H9 (cell line): ENCODE measurements around the gene ARPC1A. TPM values are rescaled to one million over a fixed set of nuclear protein-coding genes. Genes with fewer than 3 reads are reported as not detected.
A peak's percentile ranks its signal among the peaks of the same experiment; 100 is the strongest.
"Not testable (repeated sequence)": the region's sequence is repeated elsewhere in the genome, so short reads cannot be mapped to it uniquely, and the experiment has no call there.

ENCODE experiments used
- DNase-seq: peaks from one replicate; pipeline ENCODE4 v3.0.0-alpha.2; 2017
- H2AFZ ChIP-seq: one replicate; pipeline ENCODE4 v1.6.1; 2013; ENCODE audit warnings: mild to moderate bottlenecking, low read length, control low read depth, moderate library complexity
- H2AK5ac ChIP-seq: 2 replicates; pipeline ENCODE4 v1.6.1; 2013; ENCODE audit warnings: low read length, control low read depth, mixed read lengths; ENCODE audit not compliant: insufficient read length
- H2BK120ac ChIP-seq: one replicate; pipeline ENCODE4 v1.6.1; 2013; ENCODE audit warnings: low read depth, mild to moderate bottlenecking, low read length, control low read depth, inconsistent platforms; ENCODE audit not compliant: poor library complexity, severe bottlenecking
- H2BK12ac ChIP-seq: 2 replicates; pipeline ENCODE4 v1.6.1; 2013; ENCODE audit warnings: low read length, control low read depth, mixed read lengths, low read depth; ENCODE audit not compliant: insufficient read length
- H2BK15ac ChIP-seq: 2 replicates; pipeline ENCODE4 v1.6.1; 2013; ENCODE audit warnings: low read depth, low read length, control low read depth
- H2BK20ac ChIP-seq: one replicate; pipeline ENCODE4 v1.6.1; 2013; ENCODE audit warnings: low read depth, mild to moderate bottlenecking, low read length, control low read depth, inconsistent platforms; ENCODE audit not compliant: poor library complexity, severe bottlenecking
- H2BK5ac ChIP-seq: 2 replicates; pipeline ENCODE4 v1.6.1; 2013; ENCODE audit warnings: low read length, control low read depth, mixed read lengths; ENCODE audit not compliant: insufficient read length
- H3K14ac ChIP-seq: 2 replicates; pipeline ENCODE4 v1.6.1; 2013; ENCODE audit warnings: low read length, control low read depth; ENCODE audit not compliant: insufficient read depth
- H3K18ac ChIP-seq: 2 replicates; pipeline ENCODE4 v1.6.1; 2013; ENCODE audit warnings: low read depth, mild to moderate bottlenecking, mixed read lengths, low read length, control low read depth; ENCODE audit not compliant: insufficient read length
- H3K23ac ChIP-seq: 2 replicates; pipeline ENCODE4 v1.6.1; 2013; ENCODE audit warnings: low read length, control low read depth, mixed read lengths, low read depth; ENCODE audit not compliant: insufficient read length
- H3K23me2 ChIP-seq: 2 replicates; pipeline ENCODE4 v1.6.1; 2013; ENCODE audit warnings: low read depth, mild to moderate bottlenecking, mixed read lengths, low read length, control low read depth; ENCODE audit not compliant: insufficient read length, poor library complexity, severe bottlenecking
- H3K27ac ChIP-seq: 2 replicates; pipeline ENCODE4 v1.5.1; 2013; ENCODE audit warnings: low read length, control low read depth, mixed read lengths, low read depth; ENCODE audit not compliant: insufficient read length
- H3K27me3 ChIP-seq: 2 replicates; pipeline ENCODE4 v1.6.1; 2013; ENCODE audit warnings: low read length, control low read depth, inconsistent platforms; ENCODE audit not compliant: insufficient read depth
- H3K4ac ChIP-seq: 2 replicates; pipeline ENCODE4 v1.6.1; 2013; ENCODE audit warnings: low read depth, mild to moderate bottlenecking, control low read depth, inconsistent platforms, low read length, moderate library complexity
- H3K4me1 ChIP-seq: 2 replicates; pipeline ENCODE4 v1.6.1; 2013; ENCODE audit warnings: low read length, control low read depth, inconsistent platforms; ENCODE audit not compliant: insufficient read depth
- H3K4me2 ChIP-seq: 2 replicates; pipeline ENCODE4 v1.6.1; 2013; ENCODE audit warnings: low read length, control low read depth, mixed read lengths; ENCODE audit not compliant: insufficient read length, insufficient read depth
- H3K56ac ChIP-seq: 2 replicates; pipeline ENCODE4 v1.6.1; 2013; ENCODE audit warnings: low read depth, mild to moderate bottlenecking, mixed read lengths, low read length, control low read depth; ENCODE audit not compliant: insufficient read length
- H3K79me1 ChIP-seq: 2 replicates; pipeline ENCODE4 v1.6.1; 2013; ENCODE audit warnings: low read depth, mild to moderate bottlenecking, moderate library complexity, low read length, control low read depth, inconsistent platforms; ENCODE audit not compliant: insufficient read depth, poor library complexity, severe bottlenecking
- H3K79me2 ChIP-seq: 2 replicates; pipeline ENCODE4 v1.6.1; 2013; ENCODE audit warnings: low read length, control low read depth, inconsistent platforms; ENCODE audit not compliant: insufficient read depth
- H3K9ac ChIP-seq: 2 replicates; pipeline ENCODE4 v1.6.1; 2013; ENCODE audit warnings: low read length, control low read depth, mixed read lengths; ENCODE audit not compliant: insufficient read length; ENCODE audit errors: extremely low read depth
- H3K9me3 ChIP-seq: one replicate; pipeline ENCODE4 v1.6.1; 2013; ENCODE audit warnings: low read depth, low read length, inconsistent platforms; ENCODE audit not compliant: control insufficient read depth
- H3T11ph ChIP-seq: one replicate; pipeline ENCODE4 v1.6.1; 2013; ENCODE audit warnings: mild to moderate bottlenecking, low read length, control low read depth, inconsistent platforms
- H4K20me1 ChIP-seq: one replicate; pipeline ENCODE4 v1.6.1; 2013; ENCODE audit not compliant: control insufficient read depth, insufficient read length, insufficient read depth
- H4K5ac ChIP-seq: 2 replicates; pipeline ENCODE4 v1.6.1; 2013; ENCODE audit warnings: low read depth, mild to moderate bottlenecking, mixed read lengths, low read length, control low read depth; ENCODE audit not compliant: insufficient read length
- H4K8ac ChIP-seq: replicated peaks from 2 replicates; pipeline ENCODE4 v1.6.1; 2013; ENCODE audit warnings: low read length, control low read depth, mixed read lengths, low read depth; ENCODE audit not compliant: insufficient read length
- H4K91ac ChIP-seq: 2 replicates; pipeline ENCODE4 v1.6.1; 2013; ENCODE audit warnings: low read depth, mild to moderate bottlenecking, moderate library complexity, mixed read lengths, low read length, control low read depth; ENCODE audit not compliant: insufficient read length
- H3K27ac Mint-ChIP-seq, 3 experiments: 2 replicates in 2 of 3; 3 replicates in 1 of 3; pipeline ENCODE4 v1.8.0; 2020 to 2021; ENCODE audit warnings: mixed read lengths in 3 of 3, mild to moderate bottlenecking in 1 of 3, moderate library complexity in 1 of 3
- H3K27me3 Mint-ChIP-seq: 2 replicates; pipeline ENCODE4 v1.8.0; 2021; ENCODE audit warnings: low read depth, mild to moderate bottlenecking, moderate library complexity, mixed read lengths
- H3K36me3 Mint-ChIP-seq, 3 experiments: 2 replicates in 2 of 3; 3 replicates in 1 of 3; pipeline ENCODE4 v1.8.0; 2020 to 2021; ENCODE audit warnings: low read depth in 3 of 3, mixed read lengths in 3 of 3; ENCODE audit not compliant: insufficient read depth in 1 of 3
- H3K4me1 Mint-ChIP-seq, 2 experiments: 2 replicates each; pipeline ENCODE4 v1.8.0; 2020; ENCODE audit warnings: mixed read lengths in 2 of 2
- H3K4me3 Mint-ChIP-seq, 2 experiments: 2 replicates in 1 of 2; 3 replicates in 1 of 2; pipeline ENCODE4 v1.8.0; 2020 to 2021; ENCODE audit warnings: mild to moderate bottlenecking in 2 of 2, mixed read lengths in 2 of 2, moderate library complexity in 1 of 2
- H3K9me3 Mint-ChIP-seq, 2 experiments: 2 replicates in 1 of 2; 3 replicates in 1 of 2; pipeline ENCODE4 v1.8.0; 2020; ENCODE audit warnings: mild to moderate bottlenecking in 2 of 2, mixed read lengths in 2 of 2, moderate library complexity in 1 of 2
- WGBS: extraction: QIAGEN DNeasy Blood & Tissue Kit; methylation state at CpG from one replicate; pipeline ENCODE4 v1.1.7; 2013; ENCODE audit warnings: missing lambda C conversion rate, low lambda C conversion rate, mixed read lengths; ENCODE audit not compliant: insufficient read length; ENCODE audit errors: extremely low coverage; 5-methylcytosine and 5-hydroxymethylcytosine counted together
- total RNA-seq: library from RNA; stranded (reverse); gene quantifications from 2 replicates; pipeline ENCODE4 v1.2.1, GENCODE V29; 2021
- TF ChIP-seq, protein P1 (sequence below): fragments of 200-600 bp; sonication (generic); conservative IDR thresholded peaks from 3 replicates; pipeline ENCODE4 v1.8.0; 2021; ENCODE audit warnings: antibody characterized with exemption, mild to moderate bottlenecking

Gene ARPC1A
- total RNA-seq, 1 experiment from 2014 or later: 169 TPM

DNA sequence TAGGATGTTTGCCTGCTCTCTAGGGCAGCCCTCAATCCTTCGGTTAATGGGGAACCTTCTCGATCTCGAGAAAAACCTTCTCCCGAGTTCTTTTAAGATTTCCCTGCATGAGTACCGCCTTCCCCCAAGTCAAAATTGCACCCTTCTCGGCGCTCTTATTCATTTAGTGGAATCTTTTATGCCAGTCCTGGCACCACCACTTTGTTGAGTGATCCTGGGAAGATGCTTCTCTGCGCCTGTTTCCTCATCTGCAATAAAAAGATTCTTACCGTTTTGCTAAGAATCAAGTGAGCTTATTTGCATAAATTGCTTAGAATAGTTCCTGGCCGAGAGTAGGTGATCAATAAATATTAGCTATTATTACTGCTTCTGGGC, 697 bp downstream of the ARPC1A start:
- H4K8ac ChIP-seq: no peak overlapping the region
- no peaks in the 10 kb centered on the region for H3K9me3 ChIP-seq
- H3K14ac ChIP-seq: 0 out of 2 replicates have a peak overlapping the region, but pooled peaks have one; percentile 13
- no peak overlapping the region for H3T11ph ChIP-seq
- no peak overlapping the region for H3K23ac ChIP-seq
- WGBS: no CpG with 5 or more reads among the region's 10 CpGs
- H3K56ac ChIP-seq: no peak overlapping the region
- no peak overlapping the region for H4K5ac ChIP-seq
- peak overlapping the region; percentile 72 for H3K4me2 ChIP-seq
- peaks cover 5% of the 10 kb centered on the region for H3K79me1 ChIP-seq
- Mint-ChIP-seq H3K27ac (peak overlapping the region; percentile 64 to 82 (median 82); a peak in 6 of 7 replicates), H3K4me1 (peaks cover 10 to 18% of the 10 kb centered on the region in 2 experiments), H3K4me3 (peak overlapping the region; percentile 86 to 90), H3K9me3 (no peaks in the 10 kb centered on the region), H3K36me3 (peaks cover 0 to 3% (median 0%) of the 10 kb centered on the region in 3 experiments; a peak in 1 of 7 replicates), H3K27me3 (no peaks in the 10 kb centered on the region)
- H4K20me1 ChIP-seq: no peaks in the 10 kb centered on the region
- no peak overlapping the region for H2BK5ac ChIP-seq
- no peaks in the 10 kb centered on the region for H3K27me3 ChIP-seq
- no peak for DNase-seq
- H3K4me1 ChIP-seq: no peaks in the 10 kb centered on the region
- no peak overlapping the region for H3K27ac ChIP-seq
- no peak overlapping the region for H3K18ac ChIP-seq
- no peak overlapping the region for H2AFZ ChIP-seq
- no peak overlapping the region for H2AK5ac ChIP-seq
- no peak overlapping the region for H2BK12ac ChIP-seq
- no peak overlapping the region for H3K4ac ChIP-seq
- peaks cover 6% of the 10 kb centered on the region; the same call in 1 of the 2 replicates for H3K79me2 ChIP-seq
- peak overlapping the region; percentile 77 for H3K9ac ChIP-seq
- H3K23me2 ChIP-seq: peaks cover 7% of the 10 kb centered on the region
- no peak overlapping the region for H4K91ac ChIP-seq
- TF ChIP-seq, protein P1, sequence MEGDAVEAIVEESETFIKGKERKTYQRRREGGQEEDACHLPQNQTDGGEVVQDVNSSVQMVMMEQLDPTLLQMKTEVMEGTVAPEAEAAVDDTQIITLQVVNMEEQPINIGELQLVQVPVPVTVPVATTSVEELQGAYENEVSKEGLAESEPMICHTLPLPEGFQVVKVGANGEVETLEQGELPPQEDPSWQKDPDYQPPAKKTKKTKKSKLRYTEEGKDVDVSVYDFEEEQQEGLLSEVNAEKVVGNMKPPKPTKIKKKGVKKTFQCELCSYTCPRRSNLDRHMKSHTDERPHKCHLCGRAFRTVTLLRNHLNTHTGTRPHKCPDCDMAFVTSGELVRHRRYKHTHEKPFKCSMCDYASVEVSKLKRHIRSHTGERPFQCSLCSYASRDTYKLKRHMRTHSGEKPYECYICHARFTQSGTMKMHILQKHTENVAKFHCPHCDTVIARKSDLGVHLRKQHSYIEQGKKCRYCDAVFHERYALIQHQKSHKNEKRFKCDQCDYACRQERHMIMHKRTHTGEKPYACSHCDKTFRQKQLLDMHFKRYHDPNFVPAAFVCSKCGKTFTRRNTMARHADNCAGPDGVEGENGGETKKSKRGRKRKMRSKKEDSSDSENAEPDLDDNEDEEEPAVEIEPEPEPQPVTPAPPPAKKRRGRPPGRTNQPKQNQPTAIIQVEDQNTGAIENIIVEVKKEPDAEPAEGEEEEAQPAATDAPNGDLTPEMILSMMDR: no peak
- H2BK15ac ChIP-seq: no peak overlapping the region
- H2BK20ac ChIP-seq: no peak overlapping the region
- no peak overlapping the region for H2BK120ac ChIP-seq

DNA sequence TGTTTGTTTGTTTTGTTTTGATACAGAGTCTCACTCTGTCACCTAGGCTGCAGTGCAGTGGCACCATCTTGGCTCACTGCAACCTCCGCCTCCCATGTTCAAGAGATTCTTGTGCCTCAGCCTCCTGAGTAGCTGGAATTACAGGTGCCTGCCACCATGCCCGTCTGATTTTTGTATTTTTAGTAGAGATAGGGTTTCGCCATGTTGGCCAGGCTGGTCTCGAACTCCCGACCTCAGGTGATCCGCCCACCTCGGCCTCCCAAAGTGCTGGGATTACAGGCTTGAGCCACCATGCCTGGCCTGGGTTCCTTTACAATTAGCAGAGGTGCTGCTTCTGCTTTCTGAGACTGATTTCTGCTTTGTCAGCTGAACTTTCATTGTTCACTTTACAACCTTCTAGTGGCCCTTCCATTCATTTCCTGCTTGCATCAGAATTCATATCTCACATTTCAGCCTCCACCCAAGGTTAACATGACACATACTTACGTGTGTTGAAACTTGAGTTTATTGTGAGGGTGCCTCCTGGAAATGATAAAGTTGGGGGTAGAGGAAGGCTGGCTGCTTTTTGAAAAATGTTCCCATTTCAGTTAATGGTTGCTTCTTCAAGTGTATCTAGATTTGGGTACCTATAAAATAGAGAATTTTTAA, 4.7 kb downstream of the ARPC1A start:
- H3T11ph ChIP-seq, H3K9me3 ChIP-seq, H3K4me1 Mint-ChIP-seq, DNase-seq, H3K4me3 Mint-ChIP-seq, H4K20me1 ChIP-seq, H4K91ac ChIP-seq, H2BK12ac ChIP-seq, H3K23me2 ChIP-seq, H2BK5ac ChIP-seq, H3K56ac ChIP-seq, H3K4ac ChIP-seq, H3K79me1 ChIP-seq, H3K23ac ChIP-seq, H2AFZ ChIP-seq, H3K4me2 ChIP-seq, H3K27ac ChIP-seq, H2AK5ac ChIP-seq, H2BK20ac ChIP-seq, H3K4me1 ChIP-seq, H3K18ac ChIP-seq, H3K27me3 Mint-ChIP-seq, H3K27me3 ChIP-seq, H3K79me2 ChIP-seq, H3K9ac ChIP-seq, H3K9me3 Mint-ChIP-seq, H4K8ac ChIP-seq, H2BK15ac ChIP-seq, H2BK120ac ChIP-seq, H4K5ac ChIP-seq, H3K14ac ChIP-seq: not testable (repeated sequence)
- no CpG with 5 or more reads among the region's 8 CpGs for WGBS
- peaks cover 13 to 26% (median 14%) of the 10 kb centered on the region in 3 experiments; a peak in 6 of 7 replicates for H3K36me3 Mint-ChIP-seq
- peak overlapping the region in 2 of 3 experiments; percentile 32 to 50; a peak in 2 of 7 replicates for H3K27ac Mint-ChIP-seq
